ENCODE results near the gene TMED1.
"Not testable (repeated sequence)": the region's sequence is repeated elsewhere in the genome, so short reads cannot be mapped to it uniquely, and the experiment has no call there.

The TMED1 gene

GRCh38 chr19:10861103-10861651 is 25.2 kb upstream of the TMED1 start:
- DNase-seq = peak; percentile 41

DNA sequence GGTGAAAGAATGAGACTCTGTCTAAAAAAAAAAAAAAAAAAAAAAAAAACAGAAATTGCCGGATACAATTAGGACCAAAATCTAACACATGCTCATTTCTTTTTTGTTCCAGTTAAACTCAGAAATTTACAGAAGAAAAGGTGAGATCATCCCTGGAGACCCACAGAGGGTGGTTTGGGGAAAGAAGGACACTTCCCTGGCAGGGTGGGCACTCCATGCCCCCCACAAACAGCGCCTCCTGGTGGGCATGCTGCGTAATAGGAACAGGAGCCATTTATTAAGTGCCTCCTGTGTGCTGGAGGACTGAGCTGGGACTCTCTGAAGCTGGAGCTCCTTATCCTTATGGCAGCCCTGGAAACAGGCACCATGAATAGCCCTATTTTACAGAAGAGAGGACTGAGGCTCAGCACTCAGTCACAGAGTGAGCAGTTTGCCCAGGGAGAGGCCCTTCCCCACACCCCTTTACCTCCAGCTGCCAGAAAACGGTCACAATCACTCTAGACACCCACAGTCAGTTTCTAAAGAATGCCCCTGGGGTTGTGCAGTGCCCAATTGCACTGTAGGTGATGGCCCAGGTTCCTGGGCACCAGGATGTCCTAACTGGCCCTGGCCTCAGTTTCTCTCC is 22.3 kb upstream of the TMED1 start:
- no peak for DNase-seq

DNA sequence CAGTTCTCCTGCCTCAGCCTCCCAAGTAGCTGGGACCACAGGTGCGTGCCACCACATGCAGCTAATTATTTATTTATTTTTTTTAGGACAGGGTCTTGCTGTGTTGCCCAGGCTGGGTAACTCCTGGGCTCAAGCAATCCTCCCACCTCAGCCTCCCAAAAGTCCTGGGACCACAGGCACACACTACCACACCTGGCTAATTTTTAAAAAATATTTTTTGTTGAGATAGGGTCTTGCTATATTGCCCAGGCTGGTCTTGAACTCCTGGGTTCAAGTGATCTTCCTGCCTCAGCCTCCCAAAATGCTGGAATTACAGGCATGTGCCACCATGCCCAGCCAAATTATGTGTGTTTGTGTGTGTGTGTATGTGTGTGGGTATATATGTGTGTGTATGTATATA is 20.9 kb upstream of the TMED1 start:
- not testable (repeated sequence) for DNase-seq

DNA sequence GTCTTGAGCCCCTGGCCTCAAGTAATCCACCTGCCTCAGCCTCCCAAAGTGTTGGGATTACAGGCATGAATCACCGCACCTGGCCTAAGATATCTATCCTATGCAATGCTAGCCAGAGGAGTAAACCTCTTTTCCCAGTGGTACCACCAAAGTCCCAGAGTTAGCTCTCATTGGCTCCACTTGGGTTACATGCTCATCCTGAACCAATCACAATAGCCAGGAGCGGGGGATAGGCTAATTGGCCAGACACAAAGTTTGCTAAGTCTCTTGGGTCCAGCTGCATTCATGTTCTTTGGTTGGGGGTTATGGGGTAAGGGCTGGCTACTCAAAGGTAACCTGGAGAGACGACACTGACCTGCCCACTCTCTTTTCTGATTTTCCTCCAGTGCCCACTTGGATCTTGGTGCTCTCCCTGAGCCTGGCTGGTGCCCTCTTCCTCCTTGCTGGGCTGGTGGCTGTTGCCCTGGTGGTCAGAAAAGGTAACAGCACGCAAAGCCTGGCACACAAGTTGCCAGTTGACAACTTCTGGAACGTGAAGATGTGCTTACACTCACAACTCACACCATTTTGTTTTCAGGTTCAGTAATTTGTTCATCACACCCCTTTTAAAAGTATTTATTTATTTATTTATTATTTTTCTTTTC is 20.0 kb upstream of the TMED1 start:
- DNase-seq = no peak

GRCh38 chr19:10854350-10855089 is 18.5 kb upstream of the TMED1 start:
- DNase-seq = no peak

GRCh38 chr19:10852941-10853340 is 16.9 kb upstream of the TMED1 start:
- no peak for DNase-seq

GRCh38 chr19:10852098-10852800 is 16.2 kb upstream of the TMED1 start:
- DNase-seq = no peak

DNA sequence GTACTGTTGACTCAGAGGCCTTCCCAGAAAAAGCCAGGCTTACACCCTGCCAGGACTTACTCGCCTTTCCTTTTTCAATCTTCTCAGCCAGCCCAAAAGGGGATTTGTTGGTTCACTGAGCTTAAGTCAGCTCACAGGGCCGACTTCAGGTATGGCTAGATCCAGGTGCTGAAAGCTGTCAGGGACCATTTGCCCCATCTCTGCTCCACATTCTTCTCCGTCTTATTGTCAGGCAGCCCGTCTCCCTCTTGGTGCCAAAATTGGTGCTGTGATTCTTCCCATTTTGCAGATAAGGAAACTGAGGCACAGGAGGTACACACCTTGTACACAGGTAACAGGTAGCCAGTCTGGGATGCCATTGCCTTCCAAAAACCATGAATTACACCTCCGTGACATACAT is 14.6 kb upstream of the TMED1 start:
- DNase-seq = no peak

DNA sequence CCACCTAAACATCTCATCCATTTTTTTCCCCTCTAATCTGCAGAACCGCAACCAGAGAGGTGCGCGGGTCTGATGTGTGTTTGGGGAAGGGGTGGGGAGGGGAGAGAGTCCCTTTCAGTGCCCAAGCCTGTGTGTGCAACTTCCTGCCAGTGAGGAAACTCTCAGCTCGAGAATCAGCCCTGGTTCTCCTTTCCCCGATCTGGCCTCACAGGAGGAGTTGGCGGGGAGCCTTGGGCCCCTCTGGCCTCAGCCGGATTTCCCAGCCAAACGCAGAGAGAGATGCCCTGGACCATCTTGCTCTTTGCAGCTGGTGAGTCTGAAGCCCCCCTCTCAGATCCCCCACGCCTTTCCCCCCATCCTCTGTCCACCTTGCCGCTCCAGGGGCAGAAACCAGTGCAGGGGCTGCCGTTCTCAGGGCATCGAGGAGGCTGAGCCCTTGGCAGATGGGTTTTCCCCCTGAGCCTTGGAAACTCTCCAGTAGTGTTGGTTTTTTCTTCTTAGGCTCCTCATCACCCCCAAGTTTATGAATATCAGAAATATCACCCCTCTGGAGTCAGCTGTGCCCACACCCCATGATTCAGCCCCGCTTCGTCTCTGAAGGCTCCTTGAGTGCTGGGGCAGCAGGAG is 12.3 kb upstream of the TMED1 start, which contains the start of gene C19orf38:
Gene C19orf38 (plus strand): TSS at position 186 of the 627 bp plus-strand sequence. CDS start 94 bp downstream, at position 280.
- no peak for DNase-seq

- no peak for DNase-seq
These were observed 10.6 kb upstream of the TMED1 start for GRCh38 chr19:10846500-10847202.

DNA sequence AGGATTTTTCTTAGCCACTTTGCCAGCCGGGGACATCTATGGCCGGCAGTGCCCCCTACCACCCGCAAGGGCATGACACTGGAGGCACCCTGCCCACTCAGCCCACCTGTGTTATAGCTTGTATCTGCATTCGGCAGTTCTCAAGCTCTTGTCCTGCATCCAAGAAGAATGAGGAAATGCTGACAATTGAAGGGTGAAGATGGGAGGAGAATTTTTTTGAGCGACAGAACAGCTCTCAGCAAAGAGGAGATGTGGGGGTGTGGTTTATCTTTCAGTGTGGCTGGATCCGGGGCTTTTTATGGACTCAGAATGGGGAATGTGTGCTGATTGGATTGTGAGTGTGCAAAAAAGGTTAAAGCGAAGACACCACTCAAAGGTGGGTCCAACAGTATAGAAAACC is 6.8 kb upstream of the TMED1 start:
- no peak for DNase-seq

GRCh38 chr19:10839114-10840050 is 3.4 kb upstream of the TMED1 start:
- DNase-seq = no peak

DNA sequence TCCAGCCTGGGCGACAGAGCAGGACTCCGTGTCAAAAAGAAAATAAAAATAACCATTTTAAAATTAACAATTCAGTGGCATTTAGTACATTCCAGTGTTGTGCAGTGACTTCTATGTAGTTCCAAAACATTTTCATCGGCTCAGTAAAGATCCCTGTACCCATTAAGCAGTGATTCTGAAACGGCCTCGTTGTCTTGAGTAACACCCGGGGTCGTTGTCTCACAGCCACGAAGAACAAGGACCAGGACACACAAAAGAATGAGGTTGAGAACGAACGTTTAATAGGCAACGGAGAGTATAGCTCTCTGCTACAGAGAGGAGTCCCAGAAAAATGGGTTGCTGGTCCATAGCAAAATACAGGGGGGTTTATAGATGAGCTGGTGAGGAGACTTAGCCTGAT is 2.4 kb upstream of the TMED1 start:
- no peak for DNase-seq

GRCh38 chr19:10837649-10838048 is 1.6 kb upstream of the TMED1 start:
- DNase-seq = not testable (repeated sequence)

- peak; percentile 82 for DNase-seq
These were observed 693 bp upstream of the TMED1 start for GRCh38 chr19:10836479-10837330.

DNA sequence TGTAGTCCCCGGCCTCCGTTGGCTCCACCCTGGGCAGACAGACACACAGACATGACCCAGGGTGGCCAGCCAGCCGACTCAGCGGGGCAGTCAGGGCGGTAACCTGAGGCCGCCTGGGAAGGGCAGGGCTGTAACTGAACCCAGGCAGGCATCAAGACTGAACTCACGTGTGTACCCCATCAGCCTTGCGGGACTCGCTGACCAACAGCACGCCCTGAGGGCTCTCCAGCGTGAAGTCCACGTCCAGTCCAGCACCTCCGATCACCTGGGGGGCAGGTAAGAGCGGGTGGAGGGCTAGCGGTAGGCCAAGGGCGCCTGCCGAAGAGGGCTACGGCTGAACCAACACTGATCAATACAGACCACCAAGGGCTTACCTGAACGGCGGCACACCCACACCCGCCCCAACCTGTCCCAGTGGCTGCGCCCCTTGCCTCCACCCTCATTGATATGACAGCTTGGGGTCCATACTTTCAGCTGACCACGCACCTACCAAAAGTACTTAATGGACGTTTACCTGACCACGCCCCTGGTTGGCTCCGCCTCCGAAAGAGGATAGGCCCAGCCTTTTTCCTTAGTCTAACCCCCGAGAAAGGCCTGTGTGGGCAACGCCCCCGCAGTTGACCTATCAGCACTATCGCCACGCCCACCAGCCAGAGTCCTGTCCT is 791 bp downstream of the TMED1 start:
- no peak for DNase-seq

DNA sequence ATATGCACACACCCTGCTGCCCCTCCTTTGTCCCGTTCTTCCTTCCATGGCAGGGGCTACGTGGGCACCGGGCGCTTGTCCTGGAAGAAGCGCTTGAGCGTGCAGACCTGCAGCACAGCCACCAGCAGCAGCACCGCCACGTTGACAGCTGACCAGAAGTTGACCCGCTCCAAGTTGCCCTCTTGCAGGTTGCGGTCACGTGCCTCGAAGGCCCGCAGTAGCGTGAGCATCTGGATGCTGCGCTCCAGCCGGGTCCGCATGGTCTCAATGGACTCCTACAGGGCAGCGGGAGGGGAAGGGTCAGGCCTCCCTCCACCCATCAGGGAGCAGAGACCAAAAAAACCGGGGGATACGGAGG is 3.1 kb downstream of the TMED1 start:
- no peak for DNase-seq

- no peak for DNase-seq
These were observed 3.7 kb downstream of the TMED1 start for GRCh38 chr19:10831987-10832938.
